ENCODE results near the gene NATD1.

Gene NATD1

GRCh38 chr17:21291357-21291756 lies 38.1 kb upstream of the NATD1 start:
- Histone ChIP-seq H3F3A (ENCODE audit: low read depth) (no peaks in the 10 kb centered on the region), H3K4me2 (ENCODE audit: low read depth, low read length, poor library complexity, severe bottlenecking) (no peak overlapping the region), H3K4me1 (ENCODE audit: insufficient read depth, low read length, poor library complexity, severe bottlenecking) (peaks cover 29% of the 10 kb centered on the region), H3K9ac (ENCODE audit: low read depth, low read length, poor library complexity, severe bottlenecking) (no peak overlapping the region), H3K27me3 (ENCODE audit: insufficient read depth, low read length, poor library complexity, severe bottlenecking) (no peaks in the 10 kb centered on the region), H2AFZ (ENCODE audit: low read length) (no peak overlapping the region), H3K79me2 (ENCODE audit: insufficient read depth, low read length) (peaks cover 70% of the 10 kb centered on the region), H3K9me3 (ENCODE audit: insufficient read depth, low read depth, low read length) (no peaks in the 10 kb centered on the region), H3K9me2 (replicated peaks; ENCODE audit: low read depth, low read length) (no peaks in the 10 kb centered on the region), H3K4me3 (ENCODE audit: low read length, poor library complexity, severe bottlenecking) (no peak overlapping the region), H3K36me3 (ENCODE audit: insufficient read depth, low read length) (no peaks in the 10 kb centered on the region; the same call in 1 of the 2 replicates), H4K20me1 (ENCODE audit: insufficient read depth, low read length, poor library complexity, severe bottlenecking) (peaks cover 37% of the 10 kb centered on the region)
- no peak for TF ChIP-seq CTCF (conservative IDR thresholded peaks at IDR 0.05; ENCODE audit: low read length)
- TF ChIP-seq EZH2phosphoT487 (IDR thresholded peaks at IDR 0.05; ENCODE audit: borderline replicate concordance): no peak

GRCh38 chr17:21289902-21290571 lies 36.8 kb upstream of the NATD1 start:
- no peaks in the 10 kb centered on the region for H3K27me3 ChIP-seq (ENCODE audit: insufficient read depth, low read length, poor library complexity, severe bottlenecking)
- peaks cover 74% of the 10 kb centered on the region for H3K79me2 ChIP-seq (ENCODE audit: insufficient read depth, low read length)
- no peak overlapping the region for H3K4me3 ChIP-seq (ENCODE audit: low read length, poor library complexity, severe bottlenecking)
- H3K4me1 ChIP-seq (ENCODE audit: insufficient read depth, low read length, poor library complexity, severe bottlenecking): peaks cover 42% of the 10 kb centered on the region
- TF ChIP-seq CTCF (conservative IDR thresholded peaks at IDR 0.05; ENCODE audit: low read length) (no peak), EZH2phosphoT487 (IDR thresholded peaks at IDR 0.05; ENCODE audit: borderline replicate concordance) (no peak)
- peak overlapping the region; percentile 96 for H3K4me2 ChIP-seq (ENCODE audit: low read depth, low read length, poor library complexity, severe bottlenecking)
- peaks cover 39% of the 10 kb centered on the region for H4K20me1 ChIP-seq (ENCODE audit: insufficient read depth, low read length, poor library complexity, severe bottlenecking)
- H3K36me3 ChIP-seq (ENCODE audit: insufficient read depth, low read length): no peaks in the 10 kb centered on the region; the same call in 1 of the 2 replicates
- no peaks in the 10 kb centered on the region for H3F3A ChIP-seq (ENCODE audit: low read depth)
- H3K9me2 ChIP-seq (replicated peaks; ENCODE audit: low read depth, low read length): no peaks in the 10 kb centered on the region
- H3K9me3 ChIP-seq (ENCODE audit: insufficient read depth, low read depth, low read length): no peaks in the 10 kb centered on the region
- H3K9ac ChIP-seq (ENCODE audit: low read depth, low read length, poor library complexity, severe bottlenecking): no peak overlapping the region
- H2AFZ ChIP-seq (ENCODE audit: low read length): no peak overlapping the region

- Histone ChIP-seq H3K4me3 (ENCODE audit: low read length, poor library complexity, severe bottlenecking) (peak overlapping the region; percentile 92), H3F3A (ENCODE audit: low read depth) (no peaks in the 10 kb centered on the region), H3K4me1 (ENCODE audit: insufficient read depth, low read length, poor library complexity, severe bottlenecking) (peaks cover 44% of the 10 kb centered on the region), H3K27me3 (ENCODE audit: insufficient read depth, low read length, poor library complexity, severe bottlenecking) (no peaks in the 10 kb centered on the region), H3K79me2 (ENCODE audit: insufficient read depth, low read length) (peaks cover 72% of the 10 kb centered on the region), H3K4me2 (ENCODE audit: low read depth, low read length, poor library complexity, severe bottlenecking) (peak overlapping the region; percentile 96), H3K9me3 (ENCODE audit: insufficient read depth, low read depth, low read length) (no peaks in the 10 kb centered on the region), H3K36me3 (ENCODE audit: insufficient read depth, low read length) (no peaks in the 10 kb centered on the region; the same call in 1 of the 2 replicates), H3K9me2 (replicated peaks; ENCODE audit: low read depth, low read length) (no peaks in the 10 kb centered on the region), H4K20me1 (ENCODE audit: insufficient read depth, low read length, poor library complexity, severe bottlenecking) (peaks cover 39% of the 10 kb centered on the region), H3K9ac (ENCODE audit: low read depth, low read length, poor library complexity, severe bottlenecking) (peak overlapping the region; percentile 68), H2AFZ (ENCODE audit: low read length) (no peak overlapping the region)
- no peak for TF ChIP-seq EZH2phosphoT487 (IDR thresholded peaks at IDR 0.05; ENCODE audit: borderline replicate concordance)
- TF ChIP-seq CTCF (conservative IDR thresholded peaks at IDR 0.05; ENCODE audit: low read length): no peak
These were observed 36.1 kb upstream of the NATD1 start for GRCh38 chr17:21289175-21289901.
